HepG2 (cell line): ENCODE measurements around the gene CARD8. TPM values are rescaled to one million over a fixed set of nuclear protein-coding genes. Genes with fewer than 3 reads are reported as not detected.

Source experiments
- CBX2 ChIP-seq, 2 experiments: fragments of 200-600 bp in 1 of 2; sonication (generic); formaldehyde crosslinking in 1 of 2; IDR thresholded peaks; 2 replicates each; pipeline versions ENCODE4 v1.7.0 to v1.8.1; 2018 to 2022; ENCODE audit warnings: low read depth in 2 of 2, low read length in 1 of 2, mild to moderate bottlenecking in 1 of 2, missing genetic modification reagents in 1 of 2
- CC2D1A ChIP-seq: sonication (generic); formaldehyde crosslinking; IDR thresholded peaks from 2 replicates; pipeline ENCODE4 v1.8.1; 2023; ENCODE audit warnings: mild to moderate bottlenecking, missing genetic modification reagents
- IRF2 ChIP-seq: IDR thresholded peaks from 2 replicates; pipeline ENCODE4 v1.6.1; 2018; ENCODE audit warnings: missing genetic modification reagents, missing compliant biosample characterization
- KMT2A ChIP-seq: sonication (generic); formaldehyde crosslinking; IDR thresholded peaks from 2 replicates; pipeline ENCODE4 v1.4.0; 2020; ENCODE audit warnings: missing genetic modification reagents
- MATR3 ChIP-seq: sonication (generic); formaldehyde crosslinking; IDR thresholded peaks from 2 replicates; pipeline ENCODE4 v1.4.0; 2020; ENCODE audit warnings: missing genetic modification reagents
- NONO ChIP-seq, 2 experiments: fragments of 450-650 bp in 1 of 2; sonication (generic) in 1 of 2; formaldehyde crosslinking in 1 of 2; IDR thresholded peaks in 1 of 2; conservative IDR thresholded peaks in 1 of 2; 2 replicates each; pipeline versions ENCODE4 v1.6.1 to v1.8.0; 2017 to 2022; ENCODE audit warnings: mild to moderate bottlenecking in 1 of 2, missing genetic modification reagents in 1 of 2, moderate library complexity in 1 of 2
- POLR2AphosphoS5 ChIP-seq: IDR thresholded peaks from 2 replicates; pipeline ENCODE4 v1.6.1; 2012; ENCODE audit warnings: low read depth, low read length
- PRPF4 ChIP-seq: fragments of 200-400 bp; formaldehyde crosslinking; IDR thresholded peaks from 2 replicates; pipeline ENCODE4 v1.6.1; 2016; ENCODE audit warnings: low read length, low read depth; ENCODE audit not compliant: poor library complexity, severe bottlenecking
- RORA ChIP-seq: sonication (generic); formaldehyde crosslinking; IDR thresholded peaks from 2 replicates; pipeline ENCODE4 v1.5.0; 2020; ENCODE audit warnings: mild to moderate bottlenecking, missing genetic modification reagents, moderate library complexity
- SNAI1 ChIP-seq: sonication (generic); formaldehyde crosslinking; IDR thresholded peaks from 2 replicates; pipeline ENCODE4 v1.5.0; 2020; ENCODE audit warnings: mild to moderate bottlenecking, missing genetic modification reagents, borderline replicate concordance
- XBP1 ChIP-seq: sonication (generic); formaldehyde crosslinking; IDR thresholded peaks from 2 replicates; pipeline ENCODE4 v1.5.0; 2020; ENCODE audit warnings: missing genetic modification reagents
- ZNF138 ChIP-seq: sonication (generic); formaldehyde crosslinking; IDR thresholded peaks from 2 replicates; pipeline ENCODE4 v1.5.0; 2020; ENCODE audit warnings: mild to moderate bottlenecking, low read depth, missing genetic modification reagents
- ZNF17 ChIP-seq: sonication (generic); formaldehyde crosslinking; IDR thresholded peaks from 2 replicates; pipeline ENCODE4 v1.5.0; 2020; ENCODE audit warnings: mild to moderate bottlenecking, missing genetic modification reagents
- ZNF644 ChIP-seq: IDR thresholded peaks from 2 replicates; pipeline ENCODE4 v1.6.1; 2016; ENCODE audit warnings: low read depth
- ZNF724P ChIP-seq: sonication (generic); formaldehyde crosslinking; IDR thresholded peaks from 2 replicates; pipeline ENCODE4 v1.8.0; 2022; ENCODE audit warnings: missing genetic modification reagents, borderline replicate concordance
- ZNF768 ChIP-seq: sonication (generic); formaldehyde crosslinking; IDR thresholded peaks from 2 replicates; pipeline ENCODE4 v1.4.0; 2020; ENCODE audit warnings: missing genetic modification reagents
- ZSCAN22 ChIP-seq: sonication (generic); formaldehyde crosslinking; IDR thresholded peaks from 2 replicates; pipeline ENCODE4 v1.4.0; 2020; ENCODE audit warnings: mild to moderate bottlenecking, missing genetic modification reagents
- polyA plus RNA-seq, 8 experiments: library from polyadenylated mRNA; depleted of rRNA in 3 of 8; stranded (reverse) in 7 of 8; unstranded in 1 of 8; fragments of >200 nt; fragmentation: Illumina TruSeq in 4 of 8; extraction: Trizol in 4 of 8; gene quantifications; 2 replicates each; pipeline versions ENCODE4 v1.2.1 to v1.2.3, GENCODE V29; 2011 to 2016; ENCODE audit warnings: low read depth in 4 of 8, missing spikeins in 1 of 8, mixed read lengths in 1 of 8; ENCODE audit not compliant: insufficient read depth in 1 of 8
- total RNA-seq, 5 experiments: library from RNA; depleted of rRNA; stranded (reverse); fragments of >200 nt; fragmentation: Illumina TruSeq; extraction: Trizol; gene quantifications; 2 replicates each; pipeline ENCODE4 v1.2.3, GENCODE V29; 2016; ENCODE audit warnings: low read depth in 1 of 5
- TF ChIP-seq, protein P1 (sequence below): sonication (generic); formaldehyde crosslinking; IDR thresholded peaks from 2 replicates; pipeline ENCODE4 v1.4.0; 2020; ENCODE audit warnings: missing genetic modification reagents
- TF ChIP-seq, protein P2 (sequence below): sonication (generic); formaldehyde crosslinking; IDR thresholded peaks from 2 replicates; pipeline ENCODE4 v1.4.0; 2020; ENCODE audit warnings: missing genetic modification reagents
- TF ChIP-seq, protein P3 (sequence below): sonication (generic); formaldehyde crosslinking; IDR thresholded peaks from 2 replicates; pipeline ENCODE4 v1.4.0; 2020; ENCODE audit warnings: missing genetic modification reagents, low read depth, mild to moderate bottlenecking, borderline replicate concordance
- TF ChIP-seq, protein P4 (sequence below): sonication (generic); formaldehyde crosslinking; IDR thresholded peaks from 2 replicates; pipeline ENCODE4 v1.4.0; 2020; ENCODE audit warnings: mild to moderate bottlenecking, missing genetic modification reagents

Gene CARD8
- total and polyA plus RNA-seq, 2 of the 13 experiments (the other 11 are each of a cell fraction or from before 2014, with no cell fraction given), result 15.0 to 19.2 TPM

DNA sequence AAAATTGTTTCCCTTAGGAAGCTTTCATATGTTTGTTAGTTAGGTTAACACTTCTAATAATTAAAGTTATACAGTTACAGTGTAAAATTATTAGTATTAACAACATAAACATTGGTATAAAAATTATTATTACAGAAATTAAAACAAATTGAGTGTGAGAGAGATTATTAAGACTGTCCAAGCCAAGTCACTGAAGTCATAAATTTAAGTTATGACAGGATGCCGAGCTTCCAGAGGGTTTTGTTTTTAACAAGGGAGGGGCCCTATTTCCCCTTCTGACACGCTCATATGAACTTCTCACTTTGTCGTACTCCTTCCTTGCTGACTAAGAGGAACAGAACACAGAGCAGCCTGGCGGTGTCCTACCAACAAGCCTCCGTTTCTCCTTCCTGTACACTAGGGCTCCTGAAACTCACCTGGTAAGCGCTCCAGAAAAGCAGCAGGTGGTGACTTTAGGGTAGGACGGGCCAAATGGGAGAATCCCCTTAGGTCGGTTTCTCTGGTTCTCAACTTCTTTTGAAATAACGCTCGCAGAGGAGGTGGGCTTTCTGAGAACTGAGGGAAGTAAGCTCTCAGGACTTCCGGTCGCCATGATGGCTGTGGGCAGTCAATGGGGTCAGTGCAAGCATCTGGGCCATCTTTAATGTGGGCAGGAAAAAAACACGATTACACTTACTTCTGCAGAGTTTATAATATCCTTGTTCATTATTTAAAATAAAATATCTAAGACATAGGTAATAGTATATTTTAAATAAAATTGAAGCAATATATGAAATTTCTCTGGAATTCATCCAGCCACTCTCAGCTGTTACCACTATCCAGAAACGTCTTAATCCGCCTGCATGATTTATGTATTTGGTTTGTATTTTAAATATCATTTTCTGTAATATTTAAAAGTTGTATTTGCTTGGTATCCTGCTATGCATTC is at the start of gene CARD8 (continued):
- TF ChIP-seq ZNF768 (CRISPR knock-in tag) (no peak), POLR2AphosphoS5 (peak; percentile 84), RORA (no peak), IRF2 (CRISPR knock-in tag) (no peak; the same call in 1 of the 2 replicates), PRPF4 (no peak), ZNF17 (CRISPR knock-in tag) (no peak), ZNF644 (no peak), ZNF138 (CRISPR knock-in tag) (no peak), MATR3 (CRISPR knock-in tag) (no peak), ZNF724P (CRISPR knock-in tag) (no peak), CC2D1A (CRISPR knock-in tag) (no peak), SNAI1 (CRISPR knock-in tag) (no peak), KMT2A (CRISPR knock-in tag) (peak; percentile 39; the same call in 1 of the 2 replicates), XBP1 (no peak), NONO (IDR thresholded peaks at IDR 0.05) (no peak), NONO (CRISPR knock-in tag; conservative IDR thresholded peaks at IDR 0.05) (0 out of 2 replicates have a peak, but pooled peaks have one; percentile 19), CBX2 (IDR thresholded peaks at IDR 0.05; ENCODE audit: low read depth, low read length) (no peak), CBX2 (CRISPR knock-in tag; IDR thresholded peaks at IDR 0.05; ENCODE audit: low read depth) (no peak), ZSCAN22 (CRISPR knock-in tag) (no peak)
- TF ChIP-seq, protein P1, sequence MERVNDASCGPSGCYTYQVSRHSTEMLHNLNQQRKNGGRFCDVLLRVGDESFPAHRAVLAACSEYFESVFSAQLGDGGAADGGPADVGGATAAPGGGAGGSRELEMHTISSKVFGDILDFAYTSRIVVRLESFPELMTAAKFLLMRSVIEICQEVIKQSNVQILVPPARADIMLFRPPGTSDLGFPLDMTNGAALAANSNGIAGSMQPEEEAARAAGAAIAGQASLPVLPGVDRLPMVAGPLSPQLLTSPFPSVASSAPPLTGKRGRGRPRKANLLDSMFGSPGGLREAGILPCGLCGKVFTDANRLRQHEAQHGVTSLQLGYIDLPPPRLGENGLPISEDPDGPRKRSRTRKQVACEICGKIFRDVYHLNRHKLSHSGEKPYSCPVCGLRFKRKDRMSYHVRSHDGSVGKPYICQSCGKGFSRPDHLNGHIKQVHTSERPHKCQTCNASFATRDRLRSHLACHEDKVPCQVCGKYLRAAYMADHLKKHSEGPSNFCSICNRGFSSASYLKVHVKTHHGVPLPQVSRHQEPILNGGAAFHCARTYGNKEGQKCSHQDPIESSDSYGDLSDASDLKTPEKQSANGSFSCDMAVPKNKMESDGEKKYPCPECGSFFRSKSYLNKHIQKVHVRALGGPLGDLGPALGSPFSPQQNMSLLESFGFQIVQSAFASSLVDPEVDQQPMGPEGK (CRISPR knock-in tag), result peak; percentile 44; the same call in 1 of the 2 replicates
- TF ChIP-seq, protein P2, sequence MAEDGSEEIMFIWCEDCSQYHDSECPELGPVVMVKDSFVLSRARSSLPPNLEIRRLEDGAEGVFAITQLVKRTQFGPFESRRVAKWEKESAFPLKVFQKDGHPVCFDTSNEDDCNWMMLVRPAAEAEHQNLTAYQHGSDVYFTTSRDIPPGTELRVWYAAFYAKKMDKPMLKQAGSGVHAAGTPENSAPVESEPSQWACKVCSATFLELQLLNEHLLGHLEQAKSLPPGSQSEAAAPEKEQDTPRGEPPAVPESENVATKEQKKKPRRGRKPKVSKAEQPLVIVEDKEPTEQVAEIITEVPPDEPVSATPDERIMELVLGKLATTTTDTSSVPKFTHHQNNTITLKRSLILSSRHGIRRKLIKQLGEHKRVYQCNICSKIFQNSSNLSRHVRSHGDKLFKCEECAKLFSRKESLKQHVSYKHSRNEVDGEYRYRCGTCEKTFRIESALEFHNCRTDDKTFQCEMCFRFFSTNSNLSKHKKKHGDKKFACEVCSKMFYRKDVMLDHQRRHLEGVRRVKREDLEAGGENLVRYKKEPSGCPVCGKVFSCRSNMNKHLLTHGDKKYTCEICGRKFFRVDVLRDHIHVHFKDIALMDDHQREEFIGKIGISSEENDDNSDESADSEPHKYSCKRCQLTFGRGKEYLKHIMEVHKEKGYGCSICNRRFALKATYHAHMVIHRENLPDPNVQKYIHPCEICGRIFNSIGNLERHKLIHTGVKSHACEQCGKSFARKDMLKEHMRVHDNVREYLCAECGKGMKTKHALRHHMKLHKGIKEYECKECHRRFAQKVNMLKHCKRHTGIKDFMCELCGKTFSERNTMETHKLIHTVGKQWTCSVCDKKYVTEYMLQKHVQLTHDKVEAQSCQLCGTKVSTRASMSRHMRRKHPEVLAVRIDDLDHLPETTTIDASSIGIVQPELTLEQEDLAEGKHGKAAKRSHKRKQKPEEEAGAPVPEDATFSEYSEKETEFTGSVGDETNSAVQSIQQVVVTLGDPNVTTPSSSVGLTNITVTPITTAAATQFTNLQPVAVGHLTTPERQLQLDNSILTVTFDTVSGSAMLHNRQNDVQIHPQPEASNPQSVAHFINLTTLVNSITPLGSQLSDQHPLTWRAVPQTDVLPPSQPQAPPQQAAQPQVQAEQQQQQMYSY (CRISPR knock-in tag), result no peak
- TF ChIP-seq, protein P3, sequence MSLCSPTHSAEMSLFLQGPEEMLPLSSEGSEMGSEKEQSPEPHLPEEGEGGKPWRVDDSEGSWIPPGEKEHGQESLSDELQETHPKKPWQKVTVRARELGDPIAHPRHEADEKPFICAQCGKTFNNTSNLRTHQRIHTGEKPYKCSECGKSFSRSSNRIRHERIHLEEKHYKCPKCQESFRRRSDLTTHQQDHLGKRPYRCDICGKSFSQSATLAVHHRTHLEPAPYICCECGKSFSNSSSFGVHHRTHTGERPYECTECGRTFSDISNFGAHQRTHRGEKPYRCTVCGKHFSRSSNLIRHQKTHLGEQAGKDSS (CRISPR knock-in tag), result no peak
- TF ChIP-seq, protein P4, sequence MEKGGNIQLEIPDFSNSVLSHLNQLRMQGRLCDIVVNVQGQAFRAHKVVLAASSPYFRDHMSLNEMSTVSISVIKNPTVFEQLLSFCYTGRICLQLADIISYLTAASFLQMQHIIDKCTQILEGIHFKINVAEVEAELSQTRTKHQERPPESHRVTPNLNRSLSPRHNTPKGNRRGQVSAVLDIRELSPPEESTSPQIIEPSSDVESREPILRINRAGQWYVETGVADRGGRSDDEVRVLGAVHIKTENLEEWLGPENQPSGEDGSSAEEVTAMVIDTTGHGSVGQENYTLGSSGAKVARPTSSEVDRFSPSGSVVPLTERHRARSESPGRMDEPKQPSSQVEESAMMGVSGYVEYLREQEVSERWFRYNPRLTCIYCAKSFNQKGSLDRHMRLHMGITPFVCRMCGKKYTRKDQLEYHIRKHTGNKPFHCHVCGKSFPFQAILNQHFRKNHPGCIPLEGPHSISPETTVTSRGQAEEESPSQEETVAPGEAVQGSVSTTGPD (CRISPR knock-in tag), result no peak
